ENCODE measurements around the gene TMTC3.

DNA sequence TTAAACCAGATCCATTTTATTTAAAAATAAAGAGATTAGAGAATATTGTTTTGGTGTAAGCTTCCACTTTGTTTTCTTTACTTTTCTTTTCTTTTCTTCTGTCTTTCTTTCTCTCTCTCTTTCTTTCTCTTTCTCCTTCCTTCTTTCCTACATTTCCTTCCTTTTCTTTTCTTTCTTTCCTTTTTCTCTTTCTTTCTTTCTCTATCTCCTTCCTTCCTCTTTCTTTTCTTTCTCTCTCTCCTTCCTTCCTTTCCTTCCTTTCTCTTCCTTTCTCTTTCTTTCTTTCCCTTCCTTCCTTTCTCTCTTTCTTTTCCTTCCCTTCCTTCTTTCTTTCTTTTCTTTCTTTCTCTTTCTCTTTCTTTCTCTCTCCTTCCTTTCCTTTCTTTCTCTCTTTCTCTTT lies 100.8 kb downstream of the TMTC3 start:
- TF ChIP-seq, protein P1, sequence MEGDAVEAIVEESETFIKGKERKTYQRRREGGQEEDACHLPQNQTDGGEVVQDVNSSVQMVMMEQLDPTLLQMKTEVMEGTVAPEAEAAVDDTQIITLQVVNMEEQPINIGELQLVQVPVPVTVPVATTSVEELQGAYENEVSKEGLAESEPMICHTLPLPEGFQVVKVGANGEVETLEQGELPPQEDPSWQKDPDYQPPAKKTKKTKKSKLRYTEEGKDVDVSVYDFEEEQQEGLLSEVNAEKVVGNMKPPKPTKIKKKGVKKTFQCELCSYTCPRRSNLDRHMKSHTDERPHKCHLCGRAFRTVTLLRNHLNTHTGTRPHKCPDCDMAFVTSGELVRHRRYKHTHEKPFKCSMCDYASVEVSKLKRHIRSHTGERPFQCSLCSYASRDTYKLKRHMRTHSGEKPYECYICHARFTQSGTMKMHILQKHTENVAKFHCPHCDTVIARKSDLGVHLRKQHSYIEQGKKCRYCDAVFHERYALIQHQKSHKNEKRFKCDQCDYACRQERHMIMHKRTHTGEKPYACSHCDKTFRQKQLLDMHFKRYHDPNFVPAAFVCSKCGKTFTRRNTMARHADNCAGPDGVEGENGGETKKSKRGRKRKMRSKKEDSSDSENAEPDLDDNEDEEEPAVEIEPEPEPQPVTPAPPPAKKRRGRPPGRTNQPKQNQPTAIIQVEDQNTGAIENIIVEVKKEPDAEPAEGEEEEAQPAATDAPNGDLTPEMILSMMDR (IDR thresholded peaks at IDR 0.05; ENCODE audit: extremely low read depth in 1 of 2, insufficient read depth in 1 of 2, low read depth in 1 of 2, low read length in 2 of 2), result no peak
- no peak for TF ChIP-seq POLR2A (IDR thresholded peaks at IDR 0.05; ENCODE audit: low read depth, low read length)
- TF ChIP-seq JUN (IDR thresholded peaks at IDR 0.05; ENCODE audit: borderline replicate concordance, insufficient read depth, insufficient read length, low read depth), result no peak
- TF ChIP-seq EZH2 (IDR thresholded peaks at IDR 0.05; ENCODE audit: borderline replicate concordance, low read depth, low read length, severe bottlenecking), result no peak
- TF ChIP-seq MAX (IDR thresholded peaks at IDR 0.05; ENCODE audit: insufficient read depth, insufficient read length), result no peak
- TF ChIP-seq POLR2AphosphoS5 (IDR thresholded peaks at IDR 0.05; ENCODE audit: insufficient read depth, low read depth, low read length), result no peak
- TF ChIP-seq MYC (IDR thresholded peaks at IDR 0.05; ENCODE audit: low read depth, low read length), result no peak
- no peak for TF ChIP-seq FOS (IDR thresholded peaks at IDR 0.05; ENCODE audit: borderline replicate concordance, insufficient read depth, low read length)
- TF ChIP-seq GATA2 (IDR thresholded peaks at IDR 0.05; ENCODE audit: insufficient read depth, insufficient read length, low read depth, low read length), result no peak

All from endothelial cell of umbilical vein (primary cell).